Measurements from ENCODE around the gene FTSJ1. TPM values are rescaled to one million over a fixed set of nuclear protein-coding genes. Genes with fewer than 3 reads are reported as not detected.

The FTSJ1 gene
- total and polyA plus RNA-seq, 2 of the 8 experiments (the other 6 are each of a cell fraction or from before 2014, with no cell fraction given) = 62.4 to 80.4 TPM

GRCh38 chrX:48491809-48492208, 15.8 kb downstream of the FTSJ1 start (continued):
- no peak for TF ChIP-seq ATF2 (IDR thresholded peaks at IDR 0.05; ENCODE audit: low read length)
- TF ChIP-seq SIN3A (conservative IDR thresholded peaks at IDR 0.05 in 1 of 2, IDR thresholded peaks at IDR 0.05 in 1 of 2; ENCODE audit: low read depth in 1 of 2, low read length in 2 of 2) = no peak

Data from H1 (cell line).